Adrenal gland (tissue), 12 donors: Measurements from ENCODE around the gene LPIN1. TPM values are rescaled to one million over a fixed set of nuclear protein-coding genes. Genes with fewer than 3 reads are reported as not detected.

ENCODE experiments used
- DNase-seq, 7 donors: peaks; one replicate each; pipeline ENCODE4 v3.0.0-alpha.2; 2019 to 2020
- H3K27ac ChIP-seq, 5 donors: fragments of 200-600 bp; sonication (generic) in 4 of 5; 1 replicate in 3 of 5; 2 replicates in 2 of 5; pipeline versions ENCODE4 v1.5.1 to v1.8.0; 2016 to 2020; ENCODE audit warnings: mild to moderate bottlenecking in 1 of 5
- H3K27me3 ChIP-seq: fragments of 200-600 bp; 2 replicates; pipeline ENCODE4 v1.8.0; 2021
- H3K36me3 ChIP-seq, 2 donors: fragments of 200-600 bp; replicated peaks in 1 of 2; 1 replicate in 1 of 2; 2 replicates in 1 of 2; pipeline versions ENCODE4 v1.5.1 to v1.8.0; 2018 to 2022
- H3K4me1 ChIP-seq, 2 donors: fragments of 200-600 bp; replicated peaks in 1 of 2; 1 replicate in 1 of 2; 2 replicates in 1 of 2; pipeline versions ENCODE4 v1.5.1 to v1.8.0; 2018 to 2021
- H3K4me3 ChIP-seq, 4 donors: fragments of 200-600 bp; sonication (generic) in 3 of 4; one replicate each; pipeline ENCODE4 v1.5.1; 2016 to 2018
- H3K9me3 ChIP-seq, 3 donors: fragments of 200-600 bp; sonication (generic) in 1 of 3; replicated peaks in 1 of 3; 1 replicate in 2 of 3; 2 replicates in 1 of 3; pipeline versions ENCODE4 v1.5.1 to v1.8.0; 2016 to 2021
- CTCF ChIP-seq, 6 experiments: fragments of 450-650 bp in 4 of 6; fragments of 200-600 bp in 2 of 6; sonication (generic) in 1 of 6; IDR thresholded peaks; 1 replicate in 5 of 6; 2 replicates in 1 of 6; pipeline versions ENCODE4 v1.5.1 to v1.8.0; 2016 to 2021; ENCODE audit warnings: antibody characterized with exemption in 6 of 6, mild to moderate bottlenecking in 2 of 6, moderate library complexity in 1 of 6
- POLR2A ChIP-seq, 2 donors: fragments of 450-650 bp; IDR thresholded peaks; one replicate each; pipeline ENCODE4 v1.6.1; 2017; ENCODE audit warnings: antibody characterized with exemption in 2 of 2, mild to moderate bottlenecking in 2 of 2, moderate library complexity in 1 of 2
- WGBS, 4 donors: extraction: QIAGEN DNeasy Blood & Tissue Kit in 2 of 4; methylation state at CpG; one replicate each; pipeline versions ENCODE4 v1.1.5 to v1.1.7; 2013 to 2017; 5-methylcytosine and 5-hydroxymethylcytosine counted together
- intact Hi-C, 2 donors: fragments of 100-400 bp; cut with DNase I; formaldehyde crosslinking; loops; one replicate each; pipeline versions ENCODE4 v1.14.1 to v1.15.0; 2022 to 2023
- polyA plus RNA-seq, 3 donors: library from polyadenylated mRNA; stranded (reverse); fragments of 200-250 nt in 2 of 3; fragments of 350-450 nt in 1 of 3; fragmentation: Illumina TruSeq in 1 of 3; extraction: RNeasy Lipid Tissue Mini Kit (QIAGEN cat#74804) in 1 of 3; gene quantifications; one replicate each; pipeline ENCODE4 v1.2.3, GENCODE V29; 2013 to 2014
- total RNA-seq, 9 donors: library from RNA; depleted of rRNA in 4 of 9; stranded (reverse); fragments of >200 nt in 4 of 9; fragments of 120-200 nt in 1 of 9; fragmentation: NEBNext Ultra II Directional in 1 of 9; extraction: Animal tissue kit (Norgen Biotek cat#: 25700) in 1 of 9; gene quantifications; one replicate each; pipeline versions ENCODE4 v1.1.0 to v1.2.4, GENCODE V29; 2013 to 2023
- donor health status: healthy with polysubstance abuse.
- donor health status: Bipolar disorder and iron deficiency.
- donor health status: DM: yes; HTN: yes; CAD: no.
- donor health status: DM: no; HTN: no; CAD: no.
- donor health status: DM: no; HTN: no; CAD: no.
- donor health status: DM: yes; HTN: yes; CAD: no.

LPIN1 gene
- total and polyA plus RNA-seq, 12 donors = 17.0 to 58.5 (median 36.8) TPM

GRCh38 chr2:11762799-11763461 lies 16.5 kb downstream of the LPIN1 start:
- Histone ChIP-seq H3K9me3 (no peaks in the 10 kb centered on the region), H3K36me3 (peaks cover 0 to 26% of the 10 kb centered on the region in 2 donors), H3K27me3 (no peaks in the 10 kb centered on the region), H3K27ac (no peak overlapping the region), H3K4me1 (no peaks in the 10 kb centered on the region), H3K4me3 (no peak overlapping the region)
- no peak for DNase-seq
- intact Hi-C loops = no loop called here
- no peak for TF ChIP-seq POLR2A (IDR thresholded peaks at IDR 0.05)
- TF ChIP-seq CTCF (IDR thresholded peaks at IDR 0.05) = no peak
- 83 to 91% (median 87%) methylated on average over 17 to 20 of the region's 20 CpGs for WGBS, 4 donors

- peaks cover 0 to 33% of the 10 kb centered on the region in 2 donors for H3K36me3 ChIP-seq
- H3K4me1 ChIP-seq = no peaks in the 10 kb centered on the region
- no peaks in the 10 kb centered on the region for H3K27me3 ChIP-seq
- no peaks in the 10 kb centered on the region for H3K9me3 ChIP-seq
- peak in 3 of 7 donors; percentile 70 to 92 (median 71) for DNase-seq
- TF ChIP-seq POLR2A (IDR thresholded peaks at IDR 0.05) = no peak
- no peak for TF ChIP-seq CTCF (IDR thresholded peaks at IDR 0.05)
- no peak overlapping the region for H3K4me3 ChIP-seq
- intact Hi-C loops = no loop called here
- H3K27ac ChIP-seq = peak overlapping the region in 1 of 5 donors; percentile 34
- WGBS, 4 donors = 59 to 86% (median 69%) methylated on average over 3 to 4 of the region's 4 CpGs
These were observed 17.9 kb downstream of the LPIN1 start for GRCh38 chr2:11764359-11764758.

- TF ChIP-seq POLR2A (IDR thresholded peaks at IDR 0.05) = no peak
- TF ChIP-seq CTCF (IDR thresholded peaks at IDR 0.05) = no peak
- peak overlapping the region in 1 of 5 donors; percentile 34 for H3K27ac ChIP-seq
- H3K36me3 ChIP-seq = peaks cover 0 to 33% of the 10 kb centered on the region in 2 donors
These were observed 18.5 kb downstream of the LPIN1 start for GRCh38 chr2:11764920-11765319.

GRCh38 chr2:11765501-11765900 lies 19.1 kb downstream of the LPIN1 start:
- Histone ChIP-seq H3K27ac (no peak overlapping the region), H3K4me1 (no peaks in the 10 kb centered on the region), H3K4me3 (no peak overlapping the region), H3K36me3 (peaks cover 0 to 33% of the 10 kb centered on the region in 2 donors), H3K9me3 (no peaks in the 10 kb centered on the region), H3K27me3 (no peaks in the 10 kb centered on the region)
- no peak for DNase-seq
- intact Hi-C loops = no loop called here
- 94 to 97% (median 96%) methylated on average over 13 of the region's 13 CpGs for WGBS, 4 donors
- TF ChIP-seq POLR2A (IDR thresholded peaks at IDR 0.05) (no peak), CTCF (IDR thresholded peaks at IDR 0.05) (no peak)

More at GRCh38 chr2:11764920-11765319, 18.5 kb downstream of the LPIN1 start:
- WGBS, 4 donors = 91 to 99% (median 97%) methylated on average over 10 of the region's 10 CpGs
- intact Hi-C loops = no loop called here
- Histone ChIP-seq H3K9me3 (no peaks in the 10 kb centered on the region), H3K4me1 (no peaks in the 10 kb centered on the region), H3K4me3 (no peak overlapping the region), H3K27me3 (no peaks in the 10 kb centered on the region)
- DNase-seq = no peak
